Activated naive CD8-positive, alpha-beta T cell treated with anti-CD3 and anti-CD28 coated beads for 36 hours (primary cell): Measurements from ENCODE around the gene RIC3. TPM values are rescaled to one million over a fixed set of nuclear protein-coding genes. Genes with fewer than 3 reads are reported as not detected.

Experiments used
- DNase-seq: peaks from one replicate; pipeline ENCODE4 v3.0.0; 2021
- H3K27ac Mint-ChIP-seq: one replicate; pipeline ENCODE4 v1.8.0; 2022; ENCODE audit warnings: mild to moderate bottlenecking, moderate library complexity, mixed read lengths
- H3K27me3 Mint-ChIP-seq: one replicate; pipeline ENCODE4 v1.8.0; 2022; ENCODE audit warnings: mild to moderate bottlenecking, mixed read lengths
- H3K36me3 Mint-ChIP-seq: one replicate; pipeline ENCODE4 v1.8.0; 2021; ENCODE audit warnings: mild to moderate bottlenecking, mixed read lengths
- H3K4me1 Mint-ChIP-seq: one replicate; pipeline ENCODE4 v1.8.0; 2021; ENCODE audit warnings: mixed read lengths
- H3K4me3 Mint-ChIP-seq: one replicate; pipeline ENCODE4 v1.8.0; 2022; ENCODE audit warnings: mild to moderate bottlenecking, moderate library complexity, mixed read lengths
- H3K9me3 Mint-ChIP-seq: one replicate; pipeline ENCODE4 v1.8.0; 2022; ENCODE audit warnings: mixed read lengths
- total RNA-seq, 2 experiments: library from RNA; stranded (reverse); gene quantifications; one replicate each; pipeline ENCODE4 v1.2.3, GENCODE V29; 2021

RIC3 gene, protein sequence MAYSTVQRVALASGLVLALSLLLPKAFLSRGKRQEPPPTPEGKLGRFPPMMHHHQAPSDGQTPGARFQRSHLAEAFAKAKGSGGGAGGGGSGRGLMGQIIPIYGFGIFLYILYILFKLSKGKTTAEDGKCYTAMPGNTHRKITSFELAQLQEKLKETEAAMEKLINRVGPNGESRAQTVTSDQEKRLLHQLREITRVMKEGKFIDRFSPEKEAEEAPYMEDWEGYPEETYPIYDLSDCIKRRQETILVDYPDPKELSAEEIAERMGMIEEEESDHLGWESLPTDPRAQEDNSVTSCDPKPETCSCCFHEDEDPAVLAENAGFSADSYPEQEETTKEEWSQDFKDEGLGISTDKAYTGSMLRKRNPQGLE
- 10 to 100 TPM in 1 of 2 experiments, 1 to 10 TPM in 1; 9.4 to 11.7 TPM for total RNA-seq

- Mint-ChIP-seq H3K36me3 (peaks cover 11% of the 10 kb centered on the region), H3K27ac (peak within 1 kb of the TSS; percentile 68), H3K4me1 (peaks cover 24% of the 10 kb centered on the region), H3K27me3 (peaks cover 40% of the 10 kb centered on the region), H3K9me3 (no peaks in the 10 kb centered on the region), H3K4me3 (peak within 1 kb of the TSS; percentile 84)
- DNase-seq, result peak; percentile 65
These were observed at the start of gene RIC3 for GRCh38 chr11:8168485-8169257. Gene RIC3 (minus strand): TSS chr11:8169025. CDS start chr11:8168989, 36 bp downstream.

GRCh38 chr11:8218409-8218808 is 49.6 kb upstream of the RIC3 start:
- Mint-ChIP-seq H3K27me3 (no peaks in the 10 kb centered on the region), H3K4me1 (no peaks in the 10 kb centered on the region), H3K4me3 (no peak overlapping the region), H3K36me3 (no peaks in the 10 kb centered on the region), H3K9me3 (no peaks in the 10 kb centered on the region), H3K27ac (no peak overlapping the region)
- DNase-seq, result no peak

GRCh38 chr11:8217926-8218325 is 49.1 kb upstream of the RIC3 start:
- H3K27ac Mint-ChIP-seq, result no peak overlapping the region
- DNase-seq, result no peak
- no peaks in the 10 kb centered on the region for H3K36me3 Mint-ChIP-seq
- no peak overlapping the region for H3K4me3 Mint-ChIP-seq
- no peaks in the 10 kb centered on the region for H3K4me1 Mint-ChIP-seq
- H3K27me3 Mint-ChIP-seq, result no peaks in the 10 kb centered on the region
- no peaks in the 10 kb centered on the region for H3K9me3 Mint-ChIP-seq

DNA sequence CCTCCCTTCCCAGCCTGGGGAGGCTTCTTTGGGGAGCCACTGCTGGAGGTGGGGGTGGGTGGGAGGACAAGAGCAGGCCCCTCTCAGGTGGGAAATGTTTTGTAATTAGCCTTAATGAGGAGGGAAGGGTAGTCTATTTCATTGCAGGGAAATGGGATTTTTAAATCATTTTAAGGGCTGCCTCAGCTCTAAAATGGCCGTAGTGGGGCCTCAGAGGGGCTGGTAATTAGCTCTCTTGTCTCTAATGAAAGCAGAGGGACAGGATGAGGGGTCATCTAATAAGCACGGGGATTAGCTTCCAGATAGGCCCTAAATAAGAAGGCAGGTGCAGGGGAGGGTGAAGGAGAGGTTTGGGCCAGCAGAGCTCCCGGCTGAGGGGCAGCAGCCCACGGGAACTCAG is 48.3 kb upstream of the RIC3 start:
- Mint-ChIP-seq H3K4me3 (no peak overlapping the region), H3K9me3 (no peaks in the 10 kb centered on the region), H3K36me3 (no peaks in the 10 kb centered on the region), H3K4me1 (no peaks in the 10 kb centered on the region), H3K27me3 (no peaks in the 10 kb centered on the region), H3K27ac (no peak overlapping the region)
- no peak for DNase-seq

DNA sequence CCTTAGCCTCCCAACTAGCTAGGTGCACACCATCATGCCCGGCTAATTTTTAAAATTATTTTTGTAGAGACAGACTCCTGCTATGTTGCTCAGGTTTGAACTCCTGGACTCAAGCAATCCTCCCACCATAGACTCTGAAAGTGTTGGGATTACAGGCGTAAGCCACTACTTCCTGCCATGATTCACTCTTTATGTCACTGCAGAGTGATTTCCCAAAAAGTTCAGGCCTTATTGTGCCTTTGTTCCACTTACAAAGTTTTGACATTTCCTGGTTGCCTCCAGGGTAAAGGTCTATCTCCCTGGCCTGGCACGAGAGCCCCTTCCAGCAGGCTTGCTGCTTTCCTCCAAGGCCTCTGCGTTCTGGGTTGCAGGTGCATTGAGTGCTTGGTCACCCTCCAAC is 44.6 kb upstream of the RIC3 start:
- DNase-seq, result no peak
- H3K4me3 Mint-ChIP-seq, result no peak overlapping the region
- H3K27me3 Mint-ChIP-seq, result peaks cover 12% of the 10 kb centered on the region
- H3K27ac Mint-ChIP-seq, result no peak overlapping the region
- H3K36me3 Mint-ChIP-seq, result no peaks in the 10 kb centered on the region
- H3K4me1 Mint-ChIP-seq, result no peaks in the 10 kb centered on the region
- H3K9me3 Mint-ChIP-seq, result no peaks in the 10 kb centered on the region

GRCh38 chr11:8209208-8209807 is 40.5 kb upstream of the RIC3 start:
- H3K36me3 Mint-ChIP-seq, result no peaks in the 10 kb centered on the region
- no peak overlapping the region for H3K27ac Mint-ChIP-seq
- no peaks in the 10 kb centered on the region for H3K9me3 Mint-ChIP-seq
- H3K4me1 Mint-ChIP-seq, result peaks cover 2% of the 10 kb centered on the region
- H3K4me3 Mint-ChIP-seq, result no peak overlapping the region
- DNase-seq, result peak; percentile 18
- peaks cover 47% of the 10 kb centered on the region for H3K27me3 Mint-ChIP-seq

DNA sequence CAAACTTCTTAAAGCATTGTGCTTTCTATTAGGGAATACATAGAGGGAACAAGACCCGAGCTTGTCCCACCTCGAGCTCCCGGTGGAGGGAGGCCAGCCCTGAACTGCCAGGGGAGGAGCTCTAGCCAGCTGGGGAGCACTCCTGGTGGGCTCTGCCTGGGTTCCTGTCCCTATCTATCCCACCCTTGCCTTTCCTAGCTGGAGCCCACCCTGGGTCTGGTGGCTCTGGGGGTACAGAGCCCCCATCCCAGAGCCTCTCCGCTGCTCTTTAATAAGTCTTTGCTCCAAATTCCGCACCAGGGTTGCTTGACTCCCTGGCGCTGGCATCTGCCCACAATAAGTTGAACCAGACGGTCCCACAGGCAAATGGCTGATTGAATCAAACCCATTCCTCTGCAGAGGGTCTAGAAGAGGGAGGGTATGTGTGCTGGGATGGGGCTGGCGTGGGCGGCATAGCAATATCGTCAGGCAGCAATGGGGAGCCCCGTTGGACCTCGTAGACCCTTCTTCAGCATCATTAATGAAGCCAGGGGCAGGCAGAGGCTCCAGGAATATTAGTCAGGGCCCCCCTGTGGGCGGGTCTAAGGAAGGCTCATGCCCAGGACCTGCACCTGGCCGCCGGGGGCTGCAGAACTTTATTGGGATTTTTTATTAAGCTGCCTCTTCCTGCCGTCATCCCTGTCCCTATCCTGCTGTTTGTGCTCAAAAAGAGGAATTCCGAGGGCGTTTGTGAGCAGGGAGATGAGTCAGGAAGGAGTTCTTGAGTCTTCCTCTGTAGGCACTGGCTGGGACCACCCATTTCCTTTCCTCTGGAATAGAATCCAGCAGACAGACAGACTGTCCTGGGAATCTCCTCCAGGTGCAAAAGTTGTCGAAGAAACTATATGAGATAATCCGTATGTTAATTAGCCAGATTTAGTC is 38.5 kb upstream of the RIC3 start:
- no peaks in the 10 kb centered on the region for H3K36me3 Mint-ChIP-seq
- peaks cover 47% of the 10 kb centered on the region for H3K27me3 Mint-ChIP-seq
- no peak overlapping the region for H3K27ac Mint-ChIP-seq
- H3K4me1 Mint-ChIP-seq, result peaks cover 2% of the 10 kb centered on the region
- no peak for DNase-seq
- H3K9me3 Mint-ChIP-seq, result no peaks in the 10 kb centered on the region
- no peak overlapping the region for H3K4me3 Mint-ChIP-seq

DNA sequence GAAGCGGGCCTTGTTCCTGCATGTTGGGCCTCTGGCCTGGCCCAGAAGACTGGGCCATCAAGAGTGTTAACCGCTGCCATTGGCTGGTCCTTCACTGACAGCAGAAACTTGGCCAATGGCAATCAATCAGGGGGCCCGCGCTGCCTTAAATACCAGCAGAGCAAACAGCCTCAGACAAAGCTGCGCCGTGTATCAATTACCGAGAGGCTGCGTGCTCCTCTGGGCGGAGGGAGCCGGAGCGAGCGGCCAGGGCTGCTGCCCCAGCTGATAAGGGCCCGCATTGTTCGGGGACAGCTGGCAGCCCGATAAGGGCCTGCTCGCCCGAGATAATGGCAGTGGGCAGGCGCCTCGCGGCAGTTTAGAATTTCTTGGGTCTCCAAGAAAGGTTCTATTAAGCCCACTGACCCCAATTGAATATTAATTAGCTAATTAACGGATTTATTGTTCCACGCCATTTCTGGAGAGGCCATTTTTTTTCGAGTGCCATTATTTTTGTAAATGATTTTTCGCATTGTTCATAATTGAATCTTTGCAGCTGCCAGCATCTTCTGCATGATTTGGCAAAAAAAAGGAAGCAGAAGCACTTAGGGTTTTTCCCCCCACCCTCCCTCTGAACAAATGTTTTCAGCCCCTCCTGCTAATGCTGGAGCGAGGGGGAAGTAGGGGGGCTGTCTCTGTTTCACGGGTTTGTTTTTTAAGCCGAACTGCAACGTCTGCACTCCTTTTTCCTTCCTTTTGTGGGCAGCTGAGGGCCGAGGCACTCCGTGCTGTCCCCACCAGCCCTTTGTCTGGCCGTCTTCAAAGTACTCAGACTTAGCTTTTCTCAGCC is 37.6 kb upstream of the RIC3 start:
- no peak for DNase-seq
- H3K4me1 Mint-ChIP-seq, result peaks cover 2% of the 10 kb centered on the region

GRCh38 chr11:8205566-8205965 is 36.7 kb upstream of the RIC3 start:
- Mint-ChIP-seq H3K4me1 (peaks cover 2% of the 10 kb centered on the region), H3K9me3 (no peaks in the 10 kb centered on the region), H3K27ac (no peak overlapping the region), H3K4me3 (no peak overlapping the region), H3K36me3 (no peaks in the 10 kb centered on the region), H3K27me3 (peaks cover 47% of the 10 kb centered on the region)
- no peak for DNase-seq

More for the DNA sequence above, 37.6 kb upstream of the RIC3 start:
- H3K27ac Mint-ChIP-seq, result no peak overlapping the region
- no peaks in the 10 kb centered on the region for H3K36me3 Mint-ChIP-seq
- peaks cover 47% of the 10 kb centered on the region for H3K27me3 Mint-ChIP-seq
- no peak overlapping the region for H3K4me3 Mint-ChIP-seq
- H3K9me3 Mint-ChIP-seq, result no peaks in the 10 kb centered on the region

- Mint-ChIP-seq H3K4me1 (peaks cover 2% of the 10 kb centered on the region), H3K27me3 (peaks cover 53% of the 10 kb centered on the region), H3K36me3 (no peaks in the 10 kb centered on the region), H3K27ac (no peak overlapping the region), H3K4me3 (no peak overlapping the region), H3K9me3 (no peaks in the 10 kb centered on the region)
- no peak for DNase-seq
These were observed 35.8 kb upstream of the RIC3 start for GRCh38 chr11:8204596-8204995.

GRCh38 chr11:8204025-8204424 is 35.2 kb upstream of the RIC3 start:
- no peaks in the 10 kb centered on the region for H3K36me3 Mint-ChIP-seq

DNA sequence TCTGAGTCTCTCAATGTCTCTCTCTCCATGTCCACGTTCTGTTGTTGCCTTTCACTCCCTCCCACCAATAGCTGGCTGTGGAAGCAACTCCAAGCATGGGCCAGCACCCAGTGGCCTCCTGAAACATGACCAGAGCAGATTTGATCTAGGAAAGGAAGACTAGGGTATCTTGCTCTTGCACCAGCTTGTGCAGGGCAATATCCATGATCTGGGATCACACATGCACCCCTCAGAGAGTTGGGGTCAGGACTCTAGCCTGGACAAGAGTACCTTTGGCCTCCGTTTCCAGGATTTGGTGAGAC is 34.5 kb upstream of the RIC3 start:
- Mint-ChIP-seq H3K27me3 (peaks cover 44% of the 10 kb centered on the region), H3K9me3 (no peaks in the 10 kb centered on the region), H3K27ac (no peak overlapping the region), H3K36me3 (no peaks in the 10 kb centered on the region), H3K4me1 (peaks cover 2% of the 10 kb centered on the region), H3K4me3 (no peak overlapping the region)
- DNase-seq, result no peak

More at GRCh38 chr11:8204025-8204424, 35.2 kb upstream of the RIC3 start:
- H3K27me3 Mint-ChIP-seq, result peaks cover 51% of the 10 kb centered on the region
- peaks cover 2% of the 10 kb centered on the region for H3K4me1 Mint-ChIP-seq
- DNase-seq, result no peak
- H3K27ac Mint-ChIP-seq, result no peak overlapping the region
- H3K4me3 Mint-ChIP-seq, result no peak overlapping the region
- H3K9me3 Mint-ChIP-seq, result no peaks in the 10 kb centered on the region

DNA sequence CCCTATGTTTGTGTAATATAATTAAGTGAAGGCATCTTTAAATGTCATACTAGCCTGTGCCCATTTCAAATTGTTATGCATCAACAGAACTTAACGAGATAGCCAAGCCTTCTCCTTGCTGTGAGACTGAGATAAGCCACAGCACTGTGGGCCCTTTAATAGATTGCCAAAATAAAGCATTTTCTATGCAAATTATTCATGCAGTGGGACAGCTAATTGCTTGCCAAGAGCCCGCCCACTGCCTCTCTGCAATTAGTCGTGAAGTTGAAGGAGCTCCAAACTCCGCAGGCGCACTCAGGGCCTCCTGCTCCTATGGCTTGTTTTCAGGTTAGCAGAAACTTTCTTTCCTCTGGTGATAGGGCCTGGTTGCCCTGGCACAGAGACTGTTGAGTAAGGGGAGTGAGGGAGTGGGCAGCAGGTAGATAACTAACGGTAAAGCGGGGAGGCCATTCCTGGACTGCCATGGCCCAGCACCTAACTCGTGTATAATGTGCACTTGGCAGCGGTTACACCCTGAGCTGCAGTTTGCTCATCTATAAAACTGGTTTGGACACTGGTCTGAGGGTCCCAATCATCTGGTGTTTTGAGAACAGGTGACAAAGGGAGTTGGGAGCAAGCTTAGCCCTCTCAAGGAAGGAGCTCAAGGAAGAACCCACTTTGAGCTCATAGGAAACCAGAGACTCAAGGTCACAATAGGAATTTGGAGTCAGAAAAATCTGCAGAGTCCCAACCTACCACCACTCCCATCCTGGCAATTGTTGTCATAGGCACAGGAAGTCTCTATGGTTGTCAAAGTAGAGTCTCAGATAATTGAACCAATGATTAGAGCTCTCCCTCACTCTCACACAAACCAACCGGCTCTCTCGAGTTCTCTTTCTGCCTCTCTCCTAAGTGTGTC is 33.9 kb upstream of the RIC3 start:
- no peak for DNase-seq
- Mint-ChIP-seq H3K27me3 (peaks cover 40% of the 10 kb centered on the region), H3K27ac (no peak overlapping the region), H3K9me3 (no peaks in the 10 kb centered on the region), H3K4me3 (no peak overlapping the region), H3K4me1 (peaks cover 2% of the 10 kb centered on the region), H3K36me3 (no peaks in the 10 kb centered on the region)
